Stimulated activated CD8-positive, alpha-beta memory T cell treated with anti-CD3 and anti-CD28 coated beads, Interleukin-7, amount 100 ng/mL, for 1 hour (primary cell): Measurements from ENCODE around the gene SNAP47.

Experiments
- DNase-seq, 2 donors: peaks; one replicate each; pipeline ENCODE4 v3.0.0-alpha.2; 2020; ENCODE audit warnings: low read depth in 2 of 2

The SNAP47 gene

DNA sequence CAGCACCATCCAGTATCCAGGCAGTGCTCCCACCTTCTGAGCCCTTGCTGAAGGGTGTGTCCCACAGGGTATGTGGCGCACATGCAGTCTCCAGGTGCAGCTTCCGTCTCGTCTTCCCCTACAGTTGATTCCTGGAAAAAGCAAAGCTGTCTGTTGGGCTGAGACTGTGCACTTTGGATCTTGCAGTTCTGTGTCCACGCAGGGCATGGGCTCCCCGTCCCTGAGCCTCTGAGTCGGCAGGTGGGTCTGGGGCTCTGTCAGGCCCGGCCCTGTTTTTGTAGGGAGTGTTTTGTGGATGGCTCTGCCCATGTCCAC is 32.8 kb downstream of the SNAP47 start:
- DNase-seq, result no peak

DNA sequence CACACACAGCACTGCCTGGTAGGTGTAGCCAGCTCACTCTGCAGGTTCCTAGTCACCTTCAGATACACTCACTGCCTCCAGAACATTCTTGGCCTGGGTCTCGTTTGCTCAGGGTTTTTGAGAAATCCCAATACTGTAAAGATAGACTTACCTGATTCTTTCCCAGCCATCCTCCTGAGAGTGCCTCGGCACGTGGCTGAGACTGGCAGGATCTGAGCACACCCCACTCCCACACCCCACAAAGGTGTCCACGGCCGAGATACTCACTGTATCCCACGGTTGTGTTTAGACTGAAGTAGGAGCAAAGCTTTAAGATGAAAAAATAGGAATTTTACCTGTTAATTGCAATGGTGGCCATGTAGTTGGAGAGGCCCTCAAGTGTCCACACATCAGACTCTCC is 33.4 kb downstream of the SNAP47 start:
- no peak for DNase-seq

- DNase-seq, result no peak
These were observed 34.1 kb downstream of the SNAP47 start for GRCh38 chr1:227769047-227769935.

DNA sequence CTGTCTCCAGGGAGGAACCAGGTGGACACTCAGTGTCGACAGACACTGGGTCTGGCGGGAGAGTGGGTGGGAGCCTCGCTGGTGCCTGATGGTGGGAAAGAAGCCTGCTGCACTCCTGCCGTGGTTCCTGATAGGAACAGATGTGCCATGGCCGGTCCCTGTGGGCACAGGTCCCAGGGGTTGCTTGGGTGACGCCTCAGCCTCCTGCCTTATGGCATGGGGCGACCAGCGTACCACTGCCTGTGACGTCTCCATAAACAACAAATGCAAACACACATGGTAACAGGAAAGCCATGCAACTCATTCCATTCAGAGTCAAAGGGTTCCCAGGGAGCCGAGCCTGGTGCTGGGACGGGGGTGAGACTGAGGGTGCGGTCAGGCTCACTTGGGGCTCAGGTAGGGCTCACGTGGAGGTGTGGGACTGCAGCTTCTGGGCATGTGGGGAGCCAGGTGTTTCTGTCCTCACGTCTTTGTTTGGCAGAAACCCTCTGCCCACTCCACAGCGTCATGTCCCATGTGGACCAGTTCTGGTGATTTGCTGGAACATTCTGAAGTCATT is 34.8 kb downstream of the SNAP47 start:
- DNase-seq, result no peak

DNA sequence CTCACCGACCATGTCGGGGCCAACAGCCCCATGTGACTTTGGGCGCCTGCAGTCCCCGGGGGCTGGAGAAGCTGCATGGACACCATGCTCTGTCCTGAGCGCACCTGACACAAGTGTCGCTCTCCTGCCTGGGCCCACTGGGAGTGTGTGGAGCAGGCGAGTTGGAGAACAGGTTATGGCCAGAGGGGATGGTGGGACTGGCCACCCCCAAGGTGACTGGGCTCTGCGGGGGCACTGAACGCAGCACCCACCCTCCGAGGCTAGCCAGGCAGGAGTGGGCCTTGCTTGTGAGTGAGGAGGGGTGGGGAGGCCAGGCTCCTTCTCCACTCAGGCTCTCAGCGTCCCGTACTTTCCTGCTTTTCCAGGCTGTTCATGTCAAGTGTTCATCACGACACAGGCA is 35.6 kb downstream of the SNAP47 start:
- no peak for DNase-seq

- no peak for DNase-seq
These were observed 36.1 kb downstream of the SNAP47 start for GRCh38 chr1:227771326-227771725.

GRCh38 chr1:227771771-227772170 is 36.5 kb downstream of the SNAP47 start:
- DNase-seq, result no peak

- no peak for DNase-seq
These were observed 38.3 kb downstream of the SNAP47 start for GRCh38 chr1:227773558-227773957.

DNA sequence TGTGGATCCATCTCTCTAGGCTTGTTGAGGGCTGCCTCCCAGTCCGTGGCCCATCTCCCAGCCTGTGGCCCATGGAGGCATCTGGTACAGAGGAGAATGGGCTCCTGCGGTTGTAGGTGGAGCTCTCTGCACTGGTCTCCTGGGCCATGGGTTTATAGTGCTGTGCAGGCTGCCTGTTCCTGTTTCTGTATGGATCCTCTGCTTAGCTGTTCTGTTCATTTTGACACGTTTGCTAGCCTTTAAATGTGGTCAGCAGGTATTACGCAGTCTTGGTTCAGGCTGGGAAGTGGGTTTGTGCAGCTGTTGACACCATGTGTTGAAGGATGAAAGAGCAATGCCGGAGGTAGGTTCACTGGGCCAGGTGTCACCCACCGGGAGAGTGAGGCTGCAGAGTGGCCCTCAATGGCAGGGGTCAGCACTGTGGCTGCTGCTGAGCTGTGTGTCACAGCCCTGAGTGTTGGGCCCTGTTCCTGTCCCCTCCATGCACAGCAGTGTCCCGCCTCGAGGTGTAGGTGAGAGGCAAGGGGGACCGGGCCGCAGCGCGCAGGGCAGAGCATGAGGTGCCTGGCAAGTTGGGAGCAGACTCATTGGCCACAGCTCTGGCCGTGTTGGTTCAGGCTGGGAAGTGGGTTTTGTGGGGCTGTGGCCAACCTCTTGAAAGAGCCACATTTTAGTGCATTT is 39.0 kb downstream of the SNAP47 start:
- DNase-seq, result no peak

- DNase-seq, result no peak
These were observed 39.8 kb downstream of the SNAP47 start for GRCh38 chr1:227774821-227775661.

- no peak for DNase-seq
These were observed 40.6 kb downstream of the SNAP47 start for GRCh38 chr1:227775841-227776240.

GRCh38 chr1:227776331-227776771 is 41.1 kb downstream of the SNAP47 start:
- no peak for DNase-seq

- no peak for DNase-seq
These were observed 41.9 kb downstream of the SNAP47 start for GRCh38 chr1:227777156-227777555.

GRCh38 chr1:227777646-227778045 is 42.4 kb downstream of the SNAP47 start:
- no peak for DNase-seq

GRCh38 chr1:227778401-227778947 is 43.2 kb downstream of the SNAP47 start:
- no peak for DNase-seq

- DNase-seq, result no peak
These were observed 43.8 kb downstream of the SNAP47 start for GRCh38 chr1:227779021-227779441.

DNA sequence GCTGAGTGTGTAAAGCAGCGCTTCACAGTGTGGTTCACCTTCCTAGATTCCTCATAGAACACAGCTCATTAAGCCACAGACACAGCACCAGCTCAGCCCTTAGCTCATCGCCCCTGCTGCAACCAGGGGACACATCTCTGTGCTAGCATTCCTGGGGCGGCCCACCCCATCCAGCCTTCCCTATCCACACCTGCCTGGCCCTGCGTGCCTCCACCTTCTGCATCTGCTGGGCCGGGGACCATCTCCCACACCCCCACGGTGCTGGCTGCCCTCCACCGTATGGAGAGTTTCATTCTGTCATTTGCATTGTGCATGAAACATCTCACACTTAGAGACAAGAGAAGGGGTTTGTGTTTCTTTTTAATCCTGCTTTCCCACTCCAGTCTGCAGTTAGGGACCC is 44.5 kb downstream of the SNAP47 start:
- DNase-seq, result no peak

DNA sequence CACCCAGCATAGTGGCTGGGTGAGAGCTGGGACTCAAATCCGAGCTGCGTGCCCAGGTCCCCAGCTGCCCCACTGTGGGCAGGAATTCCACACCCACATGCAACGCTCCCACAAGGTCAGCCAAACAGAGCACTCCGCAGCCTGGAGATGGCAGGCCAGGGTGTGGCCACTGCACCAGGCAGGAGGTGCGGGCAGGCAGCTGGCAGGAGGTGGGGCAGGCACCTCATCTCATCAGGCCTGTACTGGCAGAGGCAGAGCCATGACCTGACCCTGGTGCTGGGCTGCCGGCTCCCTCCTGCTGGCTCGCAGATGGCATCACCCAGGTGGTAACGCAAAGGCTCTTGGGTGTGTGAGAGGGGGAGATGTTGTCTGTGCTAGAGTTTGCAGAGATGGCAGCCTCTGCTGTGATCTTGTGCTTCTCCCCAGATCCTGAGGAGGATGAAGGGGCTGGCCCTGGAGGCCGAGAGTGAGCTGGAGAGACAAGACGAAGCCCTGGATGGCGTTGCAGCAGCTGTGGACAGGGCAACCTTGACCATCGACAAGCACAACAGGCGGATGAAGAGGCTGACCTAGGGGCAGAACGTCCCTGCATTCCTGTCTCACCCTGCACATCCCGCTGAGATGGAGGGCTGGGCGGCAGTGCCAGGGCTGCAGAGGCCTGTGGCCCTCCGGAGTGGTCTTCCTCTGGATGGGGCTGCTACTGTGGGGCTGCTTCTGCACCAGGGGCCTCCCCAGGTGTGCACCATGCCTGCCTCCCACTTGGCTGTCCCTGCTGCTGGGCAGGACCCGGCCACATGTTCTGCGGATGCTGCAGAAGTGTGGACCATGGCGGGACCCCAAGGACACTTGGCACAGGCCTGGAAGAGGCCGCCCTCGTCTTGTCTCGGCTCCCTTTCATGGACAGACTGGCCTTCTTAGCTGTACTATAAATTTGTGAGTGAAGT is 45.1 kb downstream of the SNAP47 start:
- DNase-seq, result no peak

GRCh38 chr1:227781314-227781930 is 46.2 kb downstream of the SNAP47 start:
- no peak for DNase-seq

DNA sequence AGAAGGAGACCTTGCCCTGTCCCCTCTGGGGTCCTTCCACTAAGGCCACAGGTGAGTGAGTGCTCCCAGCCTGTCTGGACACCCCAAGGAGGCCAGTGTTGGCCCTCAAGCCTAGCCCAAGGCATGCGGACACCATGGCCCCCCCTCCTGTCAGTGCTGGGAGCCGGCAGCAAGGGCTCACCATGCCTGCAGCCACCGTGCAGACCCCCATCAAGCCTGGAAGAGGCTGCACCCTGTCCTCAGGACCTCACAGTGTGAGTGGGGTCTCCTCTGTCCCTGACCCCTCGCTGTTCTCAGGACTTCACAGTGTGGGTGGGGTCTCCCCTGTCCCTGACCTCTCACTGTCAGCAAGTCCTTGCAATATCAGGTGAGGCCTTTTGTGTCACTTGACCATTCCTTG is 47.0 kb downstream of the SNAP47 start:
- no peak for DNase-seq
